Testis (tissue), 3 donors: ENCODE measurements around the gene P2RY6. TPM values are rescaled to one million over a fixed set of nuclear protein-coding genes. Genes with fewer than 3 reads are reported as not detected.
"Not testable (repeated sequence)": the region's sequence is repeated elsewhere in the genome, so short reads cannot be mapped to it uniquely, and the experiment has no call there.

Experiments
- DNase-seq: peaks from one replicate; pipeline ENCODE4 v3.0.0-alpha.2; 2019
- H3K27ac ChIP-seq, 2 donors: fragments of 200-600 bp; sonication (generic); one replicate each; pipeline ENCODE4 v1.5.1; 2019
- H3K27me3 ChIP-seq: fragments of 200-600 bp; sonication (generic); one replicate; pipeline ENCODE4 v1.5.1; 2019
- H3K36me3 ChIP-seq: fragments of 200-600 bp; sonication (generic); one replicate; pipeline ENCODE4 v1.5.1; 2017; ENCODE audit warnings: low read depth; ENCODE audit errors: missing control alignments
- H3K4me1 ChIP-seq: fragments of 200-600 bp; sonication (generic); one replicate; pipeline ENCODE4 v1.5.1; 2019
- H3K4me3 ChIP-seq, 2 donors: fragments of 200-600 bp; sonication (generic); one replicate each; pipeline ENCODE4 v1.5.1; 2017 to 2019
- H3K9me3 ChIP-seq: fragments of 200-600 bp; sonication (generic); one replicate; pipeline ENCODE4 v1.5.1; 2017
- POLR2A ChIP-seq: fragments of 450-650 bp; IDR thresholded peaks from one replicate; pipeline ENCODE4 v1.6.1; 2017; ENCODE audit warnings: antibody characterized with exemption, mild to moderate bottlenecking, moderate library complexity
- WGBS, 2 donors: methylation state at CpG; one replicate each; pipeline ENCODE4 v1.1.5; 2018; 5-methylcytosine and 5-hydroxymethylcytosine counted together
- intact Hi-C: fragments of 100-400 bp; cut with DNase I; formaldehyde crosslinking; loops from one replicate; pipeline ENCODE4 v1.15.1; 2023; ENCODE audit warnings: low total_unique reads
- polyA plus RNA-seq: library from polyadenylated mRNA; stranded (reverse); fragments of 350-450 nt; fragmentation: Illumina TruSeq; extraction: RNeasy Lipid Tissue Mini Kit (QIAGEN cat#74804); gene quantifications from one replicate; pipeline ENCODE4 v1.2.3, GENCODE V29; 2014; ENCODE audit warnings: low read depth, low replicate concordance; ENCODE audit not compliant: insufficient read depth
- total RNA-seq, 2 donors: library from RNA; depleted of rRNA; stranded (reverse); fragments of >200 nt; gene quantifications; one replicate each; pipeline ENCODE4 v1.2.3, GENCODE V29; 2016
- TF ChIP-seq, protein P1 (sequence below), 3 experiments: fragments of 450-650 bp in 2 of 3; fragments of 200-600 bp in 1 of 3; sonication (generic) in 1 of 3; IDR thresholded peaks; one replicate each; pipeline ENCODE4 v1.5.1; 2016 to 2019; ENCODE audit warnings: antibody characterized with exemption in 3 of 3, mild to moderate bottlenecking in 2 of 3, moderate library complexity in 1 of 3

P2RY6 gene
- total and polyA plus RNA-seq, 3 donors from 2014 or later = 0.25 to 2.7 (median 0.47) TPM

DNA sequence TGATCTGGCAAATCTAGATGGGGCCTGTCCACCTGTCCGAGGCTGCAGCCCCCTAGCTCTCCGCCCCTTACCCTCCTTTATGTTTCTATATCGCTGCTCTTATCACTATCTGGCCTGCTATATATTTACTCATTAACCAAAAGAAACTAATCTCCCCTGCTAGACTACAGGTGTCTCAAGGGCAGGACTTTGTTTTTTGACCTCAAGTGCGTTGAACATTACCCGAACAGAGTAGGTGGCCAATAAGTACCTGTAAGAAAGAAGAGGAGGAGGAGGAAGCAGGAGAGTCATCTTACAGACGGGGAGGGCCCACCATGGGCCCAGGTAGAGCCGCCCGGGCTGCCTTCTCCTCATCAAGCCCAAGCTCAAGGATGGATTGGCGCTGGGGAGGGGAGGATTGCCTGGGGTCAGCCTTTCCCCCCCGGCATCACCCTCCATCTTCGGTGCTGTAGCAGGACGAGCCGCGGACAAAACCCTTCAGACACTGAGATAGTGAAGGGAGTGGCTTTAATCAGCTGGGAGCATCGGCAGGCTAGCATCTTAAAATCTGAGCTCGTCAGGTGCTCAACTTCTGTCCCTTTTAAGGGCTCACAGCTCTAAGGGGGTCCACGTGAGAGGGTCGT lies 1.2 kb upstream of the P2RY6 start:
- H3K4me1 ChIP-seq = no peaks in the 10 kb centered on the region
- no peak for TF ChIP-seq POLR2A
- TF ChIP-seq, protein P1, sequence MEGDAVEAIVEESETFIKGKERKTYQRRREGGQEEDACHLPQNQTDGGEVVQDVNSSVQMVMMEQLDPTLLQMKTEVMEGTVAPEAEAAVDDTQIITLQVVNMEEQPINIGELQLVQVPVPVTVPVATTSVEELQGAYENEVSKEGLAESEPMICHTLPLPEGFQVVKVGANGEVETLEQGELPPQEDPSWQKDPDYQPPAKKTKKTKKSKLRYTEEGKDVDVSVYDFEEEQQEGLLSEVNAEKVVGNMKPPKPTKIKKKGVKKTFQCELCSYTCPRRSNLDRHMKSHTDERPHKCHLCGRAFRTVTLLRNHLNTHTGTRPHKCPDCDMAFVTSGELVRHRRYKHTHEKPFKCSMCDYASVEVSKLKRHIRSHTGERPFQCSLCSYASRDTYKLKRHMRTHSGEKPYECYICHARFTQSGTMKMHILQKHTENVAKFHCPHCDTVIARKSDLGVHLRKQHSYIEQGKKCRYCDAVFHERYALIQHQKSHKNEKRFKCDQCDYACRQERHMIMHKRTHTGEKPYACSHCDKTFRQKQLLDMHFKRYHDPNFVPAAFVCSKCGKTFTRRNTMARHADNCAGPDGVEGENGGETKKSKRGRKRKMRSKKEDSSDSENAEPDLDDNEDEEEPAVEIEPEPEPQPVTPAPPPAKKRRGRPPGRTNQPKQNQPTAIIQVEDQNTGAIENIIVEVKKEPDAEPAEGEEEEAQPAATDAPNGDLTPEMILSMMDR (IDR thresholded peaks at IDR 0.05) = no peak
- no peak overlapping the region for H3K27ac ChIP-seq
- no peak overlapping the region for H3K4me3 ChIP-seq
- DNase-seq = no peak
- 82 to 85% methylated on average over 14 to 18 of the region's 18 CpGs for WGBS, 2 donors
- intact Hi-C loops = no loop called here
- no peaks in the 10 kb centered on the region for H3K27me3 ChIP-seq
- no peaks in the 10 kb centered on the region for H3K9me3 ChIP-seq
- no peaks in the 10 kb centered on the region for H3K36me3 ChIP-seq

DNA sequence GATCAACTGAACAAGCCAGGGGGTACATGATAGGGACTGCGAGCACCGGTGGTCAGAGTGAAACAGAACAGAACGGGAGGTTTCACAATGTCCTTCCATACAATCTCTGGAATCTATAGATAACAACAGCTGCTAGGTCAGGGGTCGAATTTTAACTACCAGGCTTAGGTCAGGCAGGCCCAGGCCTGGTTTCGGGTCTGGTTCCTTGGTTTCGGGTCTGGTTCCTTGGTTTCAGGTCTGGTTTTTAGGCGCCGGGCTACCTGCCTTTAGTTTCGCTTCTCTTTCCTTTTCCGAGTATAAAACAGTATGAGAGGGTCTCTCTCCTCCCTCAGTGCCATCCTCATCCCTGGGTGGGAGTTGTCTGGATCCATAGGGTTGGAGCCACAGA lies 666 bp upstream of the P2RY6 start:
- H3K36me3 ChIP-seq, H3K9me3 ChIP-seq, H3K27me3 ChIP-seq, H3K4me1 ChIP-seq, H3K4me3 ChIP-seq, DNase-seq, H3K27ac ChIP-seq, intact Hi-C loops: not testable (repeated sequence)
- WGBS, 2 donors = 88% methylated on average over 10 of the region's 10 CpGs

DNA sequence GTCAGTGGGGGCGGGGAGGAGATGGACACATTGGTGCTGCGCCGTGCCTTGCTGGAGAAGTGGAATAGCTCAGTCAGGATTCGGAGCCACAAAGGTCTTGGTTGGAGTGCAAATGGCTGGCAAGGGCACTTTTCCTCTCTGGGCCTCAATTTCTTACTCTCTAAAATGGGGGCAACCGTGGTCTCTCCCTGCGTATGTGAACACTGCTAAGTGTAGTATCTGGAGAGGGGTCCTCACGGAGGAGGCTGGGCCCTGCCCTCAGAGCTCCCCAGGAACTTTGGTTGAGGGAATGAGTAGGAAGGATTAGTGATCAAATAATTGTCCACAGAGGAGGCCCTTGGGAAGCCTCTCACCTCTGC lies 521 bp downstream of the P2RY6 start:
- intact Hi-C loops = no loop called here
- Histone ChIP-seq H3K27me3 (no peaks in the 10 kb centered on the region), H3K27ac (no peak overlapping the region), H3K36me3 (no peaks in the 10 kb centered on the region), H3K4me1 (no peaks in the 10 kb centered on the region), H3K4me3 (no peak overlapping the region), H3K9me3 (no peaks in the 10 kb centered on the region)
- DNase-seq = no peak
- no peak for TF ChIP-seq POLR2A
- TF ChIP-seq, protein P1 (IDR thresholded peaks at IDR 0.05) = no peak
- 95 to 100% methylated on average over 6 to 7 of the region's 7 CpGs for WGBS, 2 donors

DNA sequence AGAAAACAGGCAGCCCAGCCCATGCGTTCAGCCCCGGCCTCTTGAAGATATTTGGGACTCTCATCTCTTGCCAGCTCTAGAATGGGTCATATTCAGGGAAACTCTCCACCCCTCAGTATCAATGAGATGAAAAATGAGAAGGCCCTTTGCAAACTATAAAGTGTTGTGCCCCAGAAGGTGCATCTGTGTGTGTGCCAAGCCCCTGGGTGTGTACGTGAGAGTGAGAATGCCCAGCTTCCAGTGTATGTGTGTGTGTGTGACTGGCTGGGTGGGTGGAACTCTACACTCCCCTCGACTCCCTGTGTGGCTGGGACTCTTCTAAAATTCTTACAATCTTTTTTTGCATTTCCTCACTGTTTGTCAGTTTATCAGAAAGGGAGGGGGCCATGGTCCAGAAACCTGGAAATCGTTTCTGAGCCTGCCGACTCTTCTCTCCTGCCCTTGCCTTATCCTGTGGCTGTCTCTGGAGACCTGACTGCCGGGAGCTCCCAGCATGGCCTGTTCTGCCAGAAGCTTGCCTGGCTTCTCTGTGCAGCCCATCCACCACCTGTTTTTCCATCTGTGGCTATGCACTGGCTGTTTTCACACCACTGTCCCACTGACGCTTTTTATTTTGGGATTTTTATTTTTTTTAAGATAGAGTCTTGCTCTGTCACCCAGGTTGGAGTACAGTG lies 1.2 kb downstream of the P2RY6 start:
- no peak for TF ChIP-seq POLR2A
- TF ChIP-seq, protein P1 (IDR thresholded peaks at IDR 0.05) = no peak
- H3K9me3 ChIP-seq = no peaks in the 10 kb centered on the region
- H3K4me1 ChIP-seq = no peaks in the 10 kb centered on the region
- H3K36me3 ChIP-seq = no peaks in the 10 kb centered on the region
- whole genome bisulfite sequencing, 2 donors = 44 to 57% methylated on average over 8 of the region's 8 CpGs
- no peak overlapping the region for H3K4me3 ChIP-seq
- H3K27ac ChIP-seq = no peak overlapping the region
- H3K27me3 ChIP-seq = no peaks in the 10 kb centered on the region
- no peak for DNase-seq
- intact Hi-C loops = no loop called here

DNA sequence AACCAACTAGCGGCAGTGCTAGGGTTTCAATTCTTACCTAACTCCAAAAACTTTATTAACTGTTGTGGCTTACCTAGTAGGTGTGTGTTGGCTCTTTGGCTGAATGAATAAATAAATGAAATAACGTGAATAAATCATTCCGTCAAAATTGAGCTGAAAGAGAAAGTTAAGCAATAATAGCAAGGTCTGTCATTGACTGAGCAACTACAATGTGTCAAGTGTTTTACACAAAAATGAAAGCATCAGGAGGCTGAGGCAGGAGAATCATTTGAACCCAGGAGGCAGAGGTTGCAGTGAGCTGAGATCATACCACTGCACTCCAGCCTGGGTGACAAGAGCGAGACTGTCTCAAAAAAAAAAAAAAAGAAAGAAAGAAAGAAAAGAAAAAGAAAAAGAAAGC lies 2.1 kb downstream of the P2RY6 start:
- H3K9me3 ChIP-seq, DNase-seq, H3K27ac ChIP-seq, intact Hi-C loops, H3K4me1 ChIP-seq, H3K27me3 ChIP-seq, H3K36me3 ChIP-seq, H3K4me3 ChIP-seq: not testable (repeated sequence)
- 87 to 90% methylated on average over 4 of the region's 4 CpGs for WGBS, 2 donors
